Smooth muscle cell (in vitro differentiated cells): ENCODE results near the gene ANO5. TPM values are rescaled to one million over a fixed set of nuclear protein-coding genes. Genes with fewer than 3 reads are reported as not detected.

ENCODE experiments used
- DNase-seq: peaks from one replicate; lab custom pipeline; 2025; ENCODE audit not compliant: unreplicated experiment; lab: John Stamatoyannopoulos, UW
- H2AFZ ChIP-seq: fragments of 200-600 bp; sonication (generic); 2 replicates; pipeline ENCODE4 v1.6.0; 2016; ENCODE audit warnings: antibody characterized with exemption, low read depth, mild to moderate bottlenecking
- H3F3A ChIP-seq: fragments of 200-600 bp; sonication (generic); 2 replicates; pipeline ENCODE4 v1.6.0; 2017; ENCODE audit warnings: antibody characterized with exemption, low read depth
- H3K27ac ChIP-seq: fragments of 200-600 bp; sonication (generic); 2 replicates; pipeline ENCODE4 v1.5.1; 2016; ENCODE audit warnings: low read depth, mild to moderate bottlenecking
- H3K27me3 ChIP-seq: fragments of 200-600 bp; sonication (generic); 2 replicates; pipeline ENCODE4 v1.6.1; 2016; ENCODE audit warnings: low read depth, mild to moderate bottlenecking
- H3K36me3 ChIP-seq: fragments of 200-600 bp; sonication (generic); 2 replicates; pipeline ENCODE4 v1.5.1; 2016; ENCODE audit warnings: low read depth
- H3K4me1 ChIP-seq: fragments of 200-600 bp; sonication (generic); 2 replicates; pipeline ENCODE4 v1.5.1; 2016; ENCODE audit warnings: low read depth
- H3K4me2 ChIP-seq: fragments of 200-600 bp; sonication (generic); 2 replicates; pipeline ENCODE4 v1.6.0; 2016; ENCODE audit warnings: mild to moderate bottlenecking
- H3K4me3 ChIP-seq: fragments of 200-600 bp; sonication (generic); 2 replicates; pipeline ENCODE4 v1.5.1; 2016; ENCODE audit warnings: mild to moderate bottlenecking
- H3K79me2 ChIP-seq: fragments of 200-600 bp; sonication (generic); 2 replicates; pipeline ENCODE4 v1.6.0; 2016; ENCODE audit warnings: low read depth, mild to moderate bottlenecking
- H3K9ac ChIP-seq: fragments of 200-600 bp; sonication (generic); 2 replicates; pipeline ENCODE4 v1.6.0; 2016; ENCODE audit warnings: low read depth
- H3K9me3 ChIP-seq: fragments of 200-600 bp; sonication (generic); replicated peaks from 2 replicates; pipeline ENCODE4 v1.5.1; 2016; ENCODE audit warnings: low read depth
- H4K20me1 ChIP-seq: fragments of 200-600 bp; sonication (generic); 2 replicates; pipeline ENCODE4 v1.6.0; 2016; ENCODE audit warnings: low read depth
- CTCF ChIP-seq: fragments of 200-600 bp; sonication (generic); IDR thresholded peaks from 2 replicates; pipeline ENCODE4 v1.5.1; 2017; ENCODE audit warnings: borderline replicate concordance, mild to moderate bottlenecking, antibody characterized with exemption; ENCODE audit not compliant: insufficient read depth, poor library complexity, severe bottlenecking
- WGBS: methylation state at CpG from one replicate; pipeline ENCODE4 v1.1.7; 2016; ENCODE audit warnings: low lambda C conversion rate; 5-methylcytosine and 5-hydroxymethylcytosine counted together
- polyA plus RNA-seq: library from polyadenylated mRNA; unstranded; fragments of >200 nt; fragmentation: Nextera tagmentation; extraction: Ambion mirVana; gene quantifications from 2 replicates; pipeline ENCODE4 v1.2.1, GENCODE V29; 2016
- total RNA-seq: library from RNA; depleted of rRNA; stranded (reverse); fragments of >200 nt; gene quantifications from 2 replicates; pipeline ENCODE4 v1.2.3, GENCODE V29; 2014

Gene ANO5
- total and polyA plus RNA-seq, 2 experiments from 2014 or later, result 0.18 TPM; not detected in 1

- Histone ChIP-seq H3K36me3 (no peaks in the 10 kb centered on the region), H3K4me1 (no peaks in the 10 kb centered on the region), H3K27ac (no peak overlapping the region), H3K79me2 (no peaks in the 10 kb centered on the region), H3K9ac (no peak overlapping the region), H3K9me3 (no peaks in the 10 kb centered on the region), H3F3A (no peaks in the 10 kb centered on the region), H3K27me3 (no peaks in the 10 kb centered on the region), H3K4me3 (no peak overlapping the region), H4K20me1 (no peaks in the 10 kb centered on the region), H3K4me2 (no peak overlapping the region), H2AFZ (no peak overlapping the region)
- TF ChIP-seq CTCF, result no peak
- WGBS, result 91% methylated on average over 1 of the region's 1 CpG
- DNase-seq, result no peak
Measured at GRCh38 chr11:22161489-22161888, 31.4 kb upstream of the ANO5 start.

GRCh38 chr11:22162756-22163155, 30.1 kb upstream of the ANO5 start:
- H3F3A ChIP-seq, result no peaks in the 10 kb centered on the region
- no peaks in the 10 kb centered on the region for H4K20me1 ChIP-seq
- H3K4me2 ChIP-seq, result no peak overlapping the region
- no peaks in the 10 kb centered on the region for H3K36me3 ChIP-seq
- H3K9me3 ChIP-seq, result no peaks in the 10 kb centered on the region
- H2AFZ ChIP-seq, result no peak overlapping the region
- no peak overlapping the region for H3K4me3 ChIP-seq
- 89% methylated on average over 3 of the region's 3 CpGs for WGBS
- no peak for TF ChIP-seq CTCF
- no peak overlapping the region for H3K27ac ChIP-seq
- H3K79me2 ChIP-seq, result no peaks in the 10 kb centered on the region
- DNase-seq, result no peak
- peaks cover 4% of the 10 kb centered on the region for H3K27me3 ChIP-seq
- H3K9ac ChIP-seq, result no peak overlapping the region
- no peaks in the 10 kb centered on the region for H3K4me1 ChIP-seq

GRCh38 chr11:22163394-22163797, 29.5 kb upstream of the ANO5 start:
- Histone ChIP-seq H3K36me3 (no peaks in the 10 kb centered on the region), H3F3A (no peaks in the 10 kb centered on the region), H3K27ac (no peak overlapping the region), H3K4me1 (no peaks in the 10 kb centered on the region), H3K4me2 (peak overlapping the region; percentile 31), H3K27me3 (peaks cover 9% of the 10 kb centered on the region), H4K20me1 (no peaks in the 10 kb centered on the region), H3K4me3 (no peak overlapping the region), H3K9ac (no peak overlapping the region), H3K79me2 (no peaks in the 10 kb centered on the region), H2AFZ (no peak overlapping the region), H3K9me3 (no peaks in the 10 kb centered on the region)
- WGBS, result 41% methylated on average over 3 of the region's 3 CpGs
- no peak for TF ChIP-seq CTCF
- no peak for DNase-seq

GRCh38 chr11:22165087-22165486, 27.8 kb upstream of the ANO5 start:
- 95% methylated on average over 2 of the region's 2 CpGs for WGBS
- Histone ChIP-seq H3K27me3 (peaks cover 19% of the 10 kb centered on the region), H3K4me1 (no peaks in the 10 kb centered on the region), H3K79me2 (no peaks in the 10 kb centered on the region), H3F3A (no peaks in the 10 kb centered on the region), H3K4me2 (no peak overlapping the region), H3K27ac (no peak overlapping the region), H3K9me3 (no peaks in the 10 kb centered on the region), H4K20me1 (no peaks in the 10 kb centered on the region), H3K9ac (no peak overlapping the region), H2AFZ (no peak overlapping the region), H3K36me3 (no peaks in the 10 kb centered on the region), H3K4me3 (no peak overlapping the region)
- TF ChIP-seq CTCF, result no peak
- no peak for DNase-seq
